ENCODE data around the gene SHQ1. TPM values are rescaled to one million over a fixed set of nuclear protein-coding genes. Genes with fewer than 3 reads are reported as not detected.

Gene SHQ1
- total and polyA plus RNA-seq, 2 of the 4 experiments (the other 2 are of a cell fraction): 10.4 to 19.4 TPM

DNA sequence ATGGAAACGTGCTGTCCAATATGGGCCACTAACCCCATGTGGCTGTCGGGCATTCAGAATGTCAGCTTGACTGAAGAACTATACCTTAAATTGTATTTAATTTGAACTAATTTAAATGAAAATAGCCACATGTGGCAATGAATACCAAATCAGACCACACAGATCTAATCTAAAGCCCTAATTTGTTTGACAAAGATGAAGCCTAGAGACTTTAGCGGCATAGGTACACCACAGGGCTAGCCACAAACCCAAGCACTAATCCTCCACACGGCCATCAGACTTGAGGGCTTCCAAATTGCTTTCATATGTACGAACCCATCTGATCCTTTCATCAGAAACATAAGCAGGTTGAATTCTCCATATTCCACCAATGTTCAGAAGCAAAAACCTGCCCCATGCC is 81.4 kb downstream of the SHQ1 start:
- H2BK120ac ChIP-seq (ENCODE audit: low read depth, low read length): no peak overlapping the region
- H3K79me1 ChIP-seq (ENCODE audit: low read depth in 1 of 2, low read length in 2 of 2): no peaks in the 10 kb centered on the region; a peak in 1 of 4 replicates
- no TSS peak for BruUV-seq (replicated peaks)
- no peaks in the 10 kb centered on the region for H3K9me3 ChIP-seq (ENCODE audit: control insufficient read depth, insufficient read depth, low read length)
- no peaks in the 10 kb centered on the region for H4K20me1 ChIP-seq (ENCODE audit: insufficient read depth, low read length)
- H3K4me1 ChIP-seq (ENCODE audit: control insufficient read depth, insufficient read depth, low read length): no peaks in the 10 kb centered on the region
- H4K91ac ChIP-seq (ENCODE audit: insufficient read depth, low read depth, low read length): no peak overlapping the region
- H4K5ac ChIP-seq (ENCODE audit: low read depth, low read length): no peak overlapping the region
- no peak for TF ChIP-seq RCOR1 (IDR thresholded peaks at IDR 0.05; ENCODE audit: insufficient replicate concordance, low read length)
- TF ChIP-seq NFE2L2 (IDR thresholded peaks at IDR 0.05; ENCODE audit: low read depth, low read length): no peak
- no peak for TF ChIP-seq RAD21 (IDR thresholded peaks at IDR 0.05; ENCODE audit: low read length)
- TF ChIP-seq, protein P1, sequence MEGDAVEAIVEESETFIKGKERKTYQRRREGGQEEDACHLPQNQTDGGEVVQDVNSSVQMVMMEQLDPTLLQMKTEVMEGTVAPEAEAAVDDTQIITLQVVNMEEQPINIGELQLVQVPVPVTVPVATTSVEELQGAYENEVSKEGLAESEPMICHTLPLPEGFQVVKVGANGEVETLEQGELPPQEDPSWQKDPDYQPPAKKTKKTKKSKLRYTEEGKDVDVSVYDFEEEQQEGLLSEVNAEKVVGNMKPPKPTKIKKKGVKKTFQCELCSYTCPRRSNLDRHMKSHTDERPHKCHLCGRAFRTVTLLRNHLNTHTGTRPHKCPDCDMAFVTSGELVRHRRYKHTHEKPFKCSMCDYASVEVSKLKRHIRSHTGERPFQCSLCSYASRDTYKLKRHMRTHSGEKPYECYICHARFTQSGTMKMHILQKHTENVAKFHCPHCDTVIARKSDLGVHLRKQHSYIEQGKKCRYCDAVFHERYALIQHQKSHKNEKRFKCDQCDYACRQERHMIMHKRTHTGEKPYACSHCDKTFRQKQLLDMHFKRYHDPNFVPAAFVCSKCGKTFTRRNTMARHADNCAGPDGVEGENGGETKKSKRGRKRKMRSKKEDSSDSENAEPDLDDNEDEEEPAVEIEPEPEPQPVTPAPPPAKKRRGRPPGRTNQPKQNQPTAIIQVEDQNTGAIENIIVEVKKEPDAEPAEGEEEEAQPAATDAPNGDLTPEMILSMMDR (conservative IDR thresholded peaks at IDR 0.05; ENCODE audit: low read depth, low read length): no peak
- TF ChIP-seq MAZ (IDR thresholded peaks at IDR 0.05; ENCODE audit: borderline replicate concordance, low read depth, low read length): no peak
- TF ChIP-seq, protein P2, sequence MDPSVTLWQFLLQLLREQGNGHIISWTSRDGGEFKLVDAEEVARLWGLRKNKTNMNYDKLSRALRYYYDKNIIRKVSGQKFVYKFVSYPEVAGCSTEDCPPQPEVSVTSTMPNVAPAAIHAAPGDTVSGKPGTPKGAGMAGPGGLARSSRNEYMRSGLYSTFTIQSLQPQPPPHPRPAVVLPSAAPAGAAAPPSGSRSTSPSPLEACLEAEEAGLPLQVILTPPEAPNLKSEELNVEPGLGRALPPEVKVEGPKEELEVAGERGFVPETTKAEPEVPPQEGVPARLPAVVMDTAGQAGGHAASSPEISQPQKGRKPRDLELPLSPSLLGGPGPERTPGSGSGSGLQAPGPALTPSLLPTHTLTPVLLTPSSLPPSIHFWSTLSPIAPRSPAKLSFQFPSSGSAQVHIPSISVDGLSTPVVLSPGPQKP (IDR thresholded peaks at IDR 0.05; ENCODE audit: borderline replicate concordance, low read depth, low read length): no peak
- no peak for TF ChIP-seq FOS (IDR thresholded peaks at IDR 0.05; ENCODE audit: low read depth, low read length)
- TF ChIP-seq CEBPB (IDR thresholded peaks at IDR 0.05; ENCODE audit: low read depth, low read length): no peak
- TF ChIP-seq POLR2A (IDR thresholded peaks at IDR 0.05; ENCODE audit: low read depth, low read length): no peak
- no peak for TF ChIP-seq CHD1 (IDR thresholded peaks at IDR 0.05; ENCODE audit: low read depth, low read length)
- no peak for TF ChIP-seq BHLHE40 (IDR thresholded peaks at IDR 0.05; ENCODE audit: low read depth, low read length)
- no peak for TF ChIP-seq RFX5 (IDR thresholded peaks at IDR 0.05; ENCODE audit: low read depth, low read length)
- TF ChIP-seq SMC3 (IDR thresholded peaks at IDR 0.05; ENCODE audit: low read depth, low read length): no peak
- TF ChIP-seq, protein P3, sequence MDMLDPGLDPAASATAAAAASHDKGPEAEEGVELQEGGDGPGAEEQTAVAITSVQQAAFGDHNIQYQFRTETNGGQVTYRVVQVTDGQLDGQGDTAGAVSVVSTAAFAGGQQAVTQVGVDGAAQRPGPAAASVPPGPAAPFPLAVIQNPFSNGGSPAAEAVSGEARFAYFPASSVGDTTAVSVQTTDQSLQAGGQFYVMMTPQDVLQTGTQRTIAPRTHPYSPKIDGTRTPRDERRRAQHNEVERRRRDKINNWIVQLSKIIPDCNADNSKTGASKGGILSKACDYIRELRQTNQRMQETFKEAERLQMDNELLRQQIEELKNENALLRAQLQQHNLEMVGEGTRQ (IDR thresholded peaks at IDR 0.05; ENCODE audit: low read depth, low read length): no peak
- TF ChIP-seq MAFK (IDR thresholded peaks at IDR 0.05; ENCODE audit: low read depth, low read length): no peak
- no peak for TF ChIP-seq MXI1 (IDR thresholded peaks at IDR 0.05; ENCODE audit: borderline replicate concordance, low read depth, low read length)
- no peak overlapping the region for H4K8ac ChIP-seq (ENCODE audit: low read depth in 2 of 2, low read length in 2 of 2)
- H2BK5ac ChIP-seq (ENCODE audit: low read depth, low read length, poor library complexity, severe bottlenecking): no peak overlapping the region
- no peak overlapping the region for H3K4me2 ChIP-seq (ENCODE audit: low read depth, low read length)
- no peak overlapping the region for H3K27ac ChIP-seq (ENCODE audit: insufficient read depth, low read length)
- H3K9me1 ChIP-seq (ENCODE audit: insufficient read depth, low read length): no peaks in the 10 kb centered on the region; the same call in 1 of the 2 replicates
- no peak overlapping the region for H3K14ac ChIP-seq (replicated peaks; ENCODE audit: low read depth, low read length)
- 86% methylated on average over 2 of the region's 5 CpGs; no CpG with 5 or more reads in 1 of the 2 experiments for WGBS, 2 experiments (ENCODE audit: extremely low coverage in 2 of 2, insufficient read length in 1 of 2)
- H2BK20ac ChIP-seq (ENCODE audit: low read depth, low read length): no peak overlapping the region
- H3K56ac ChIP-seq (ENCODE audit: extremely low read depth, insufficient read depth, low read length): no peak overlapping the region
- H2AK5ac ChIP-seq (ENCODE audit: low read depth, low read length): no peak overlapping the region
- no peak overlapping the region for H2BK15ac ChIP-seq (ENCODE audit: low read depth, low read length)
- in situ Hi-C loops (cut with MboI; ENCODE audit: low sequenced_read_pairs): no loop called here
- H2AFZ ChIP-seq (replicated peaks; ENCODE audit: low read length, poor library complexity): no peak overlapping the region
- dilution Hi-C loops (cut with HindIII; ENCODE audit: low sequenced_read_pairs, unreplicated experiment): no loop called here
- no peaks in the 10 kb centered on the region for H3K36me3 ChIP-seq (ENCODE audit: control insufficient read depth, insufficient read depth, low read length)
- ChIA-PET CTCF (no interaction called here), POLR2A (ENCODE audit: unreplicated experiment) (no interaction called here)
- no peak overlapping the region for H3K4me3 ChIP-seq (ENCODE audit: insufficient read depth, low read depth, low read length)
- H2AK9ac ChIP-seq (replicated peaks; ENCODE audit: low read depth, low read length, poor library complexity): no peak overlapping the region
- H3K9ac ChIP-seq (ENCODE audit: low read depth, low read length): no peak overlapping the region
- H3K23ac ChIP-seq (ENCODE audit: low read depth, low read length): no peak overlapping the region
- H3K18ac ChIP-seq (ENCODE audit: low read depth, low read length): no peak overlapping the region
- no peak overlapping the region for H3K4ac ChIP-seq (ENCODE audit: low read depth, low read length)
- DNase-seq: no peak
- no peaks in the 10 kb centered on the region for H3K27me3 ChIP-seq (ENCODE audit: control insufficient read depth, insufficient read depth, low read length)
- no peak for ATAC-seq (ENCODE audit: low read depth)
- intact Hi-C loops (cut with micrococcal nuclease): loop anchor here (10.0 kb wide), 1 partner anchor 468 kb away; no protein-coding TSS in a partner anchor
